A549 (cell line): ENCODE data around the gene PLSCR5. TPM values are rescaled to one million over a fixed set of nuclear protein-coding genes. Genes with fewer than 3 reads are reported as not detected.

Source experiments
- ATAC-seq, 2 experiments: fragments of 200-7000 bp in 1 of 2; fragments of >200 bp in 1 of 2; cut with Nextera tagmentation in 1 of 2; cut with Tn5 transposase in 1 of 2; 3 replicates each; pipeline versions ENCODE4 v1.8.0 to v1.9.1; 2018 to 2020; ENCODE audit warnings: mild to moderate bottlenecking in 1 of 2, moderate library complexity in 1 of 2
- CTCF ChIA-PET: fragments of 300-600 bp; sonication (Branson Sonifier 250); formaldehyde crosslinking; extraction: SDS; loops from one replicate; lab custom pipeline; 2021; ENCODE audit warnings: antibody characterized with exemption, inconsistent platforms; lab: Yijun Ruan, JAX
- POLR2A ChIA-PET: fragments of 350-600 bp; formaldehyde crosslinking; extraction: SDS; loops from one replicate; lab custom pipeline; 2021; ENCODE audit warnings: antibody characterized with exemption, inconsistent platforms; lab: Yijun Ruan, JAX
- DNase-seq, 2 experiments: peaks; one replicate each; pipeline versions ENCODE4 v3.0.0 to v3.0.0-alpha.2; 2011 to 2016; ENCODE audit warnings: low read depth in 1 of 2, low spot score in 1 of 2
- FAIRE-seq: peaks from 2 replicates; lab custom pipeline; 2011; peaks lifted over from hg19 to GRCh38; lab: Jason Lieb, UNC
- H3K27ac ChIP-seq, 2 experiments: fragments of >200 bp; sonication (Bioruptor Twin); formaldehyde crosslinking; 3 replicates each; pipeline ENCODE4 v1.5.1; 2016 to 2017
- H3K4me1 ChIP-seq: fragments of >200 bp; sonication (Bioruptor Twin); formaldehyde crosslinking; 3 replicates; pipeline ENCODE4 v1.6.1; 2016
- H3K4me2 ChIP-seq: fragments of >200 bp; sonication (Bioruptor Twin); formaldehyde crosslinking; 3 replicates; pipeline ENCODE4 v1.6.1; 2016
- H3K4me3 ChIP-seq: fragments of >200 bp; sonication (Bioruptor Twin); formaldehyde crosslinking; 3 replicates; pipeline ENCODE4 v1.5.1; 2016
- H3K9me3 ChIP-seq: fragments of >200 bp; sonication (Bioruptor Twin); formaldehyde crosslinking; 3 replicates; pipeline ENCODE4 v1.6.1; 2016
- ATOH8 ChIP-seq: fragments of 250-450 bp; sonication (Bioruptor Pico); IDR thresholded peaks from 2 replicates; pipeline ENCODE4 v1.5.0; 2020; ENCODE audit warnings: low read depth, mild to moderate bottlenecking, moderate library complexity
- BCL3 ChIP-seq: fragments of >200 bp; sonication (Bioruptor Twin); formaldehyde crosslinking; IDR thresholded peaks from 3 replicates; pipeline ENCODE4 v1.6.1; 2016
- CEBPB ChIP-seq, 2 experiments: fragments of >200 bp in 1 of 2; sonication (Bioruptor Twin) in 1 of 2; formaldehyde crosslinking in 1 of 2; IDR thresholded peaks; 2 replicates each; pipeline ENCODE4 v1.6.1; 2012 to 2016
- CHD2 ChIP-seq: fragments of 150-350 bp; IDR thresholded peaks from 2 replicates; pipeline ENCODE4 v1.6.1; 2014; ENCODE audit warnings: low read length; ENCODE audit not compliant: partially characterized antibody
- ELK1 ChIP-seq: fragments of 150-350 bp; IDR thresholded peaks from 2 replicates; pipeline ENCODE4 v1.6.1; 2014; ENCODE audit warnings: low read depth, mild to moderate bottlenecking, low read length
- FOSB ChIP-seq: fragments of 250-450 bp; sonication (Bioruptor Pico); IDR thresholded peaks from 2 replicates; pipeline ENCODE4 v1.5.0; 2020; ENCODE audit warnings: mild to moderate bottlenecking, moderate library complexity
- FOSL2 ChIP-seq, 2 experiments: fragments of 450-650 bp in 1 of 2; fragments of >200 bp in 1 of 2; sonication (Bioruptor Twin) in 1 of 2; formaldehyde crosslinking; IDR thresholded peaks; 2 replicates each; pipeline versions ENCODE4 v1.5.0 to v1.6.1; 2016 to 2020; ENCODE audit warnings: mild to moderate bottlenecking in 1 of 2, moderate library complexity in 1 of 2
- HMGXB4 ChIP-seq: fragments of 250-450 bp; sonication (Bioruptor Pico); IDR thresholded peaks from 2 replicates; pipeline ENCODE4 v1.5.0; 2021; ENCODE audit warnings: mild to moderate bottlenecking, moderate library complexity, borderline replicate concordance
- HOXA7 ChIP-seq: fragments of 250-450 bp; sonication (Bioruptor Pico); IDR thresholded peaks from 2 replicates; pipeline ENCODE4 v1.5.0; 2020; ENCODE audit warnings: mild to moderate bottlenecking, moderate library complexity
- HOXB13 ChIP-seq: fragments of 250-450 bp; sonication (Bioruptor Pico); IDR thresholded peaks from 2 replicates; pipeline ENCODE4 v1.5.0; 2020; ENCODE audit warnings: low read depth, mild to moderate bottlenecking, moderate library complexity
- HOXB5 ChIP-seq: fragments of 250-450 bp; sonication (Bioruptor Pico); IDR thresholded peaks from 2 replicates; pipeline ENCODE4 v1.5.0; 2020; ENCODE audit warnings: mild to moderate bottlenecking, moderate library complexity
- JUNB ChIP-seq: fragments of >200 bp; sonication (Bioruptor Twin); formaldehyde crosslinking; IDR thresholded peaks from 2 replicates; pipeline ENCODE4 v1.6.1; 2016
- KDM1A ChIP-seq: fragments of 200-600 bp; sonication (generic); IDR thresholded peaks from 2 replicates; pipeline ENCODE4 v1.6.1; 2016; ENCODE audit warnings: low read depth, mild to moderate bottlenecking
- KDM5A ChIP-seq: fragments of 200-600 bp; sonication (generic); IDR thresholded peaks from 2 replicates; pipeline ENCODE4 v1.6.1; 2016; ENCODE audit warnings: antibody characterized with exemption, mild to moderate bottlenecking
- MAFK ChIP-seq: fragments of 450-650 bp; IDR thresholded peaks from 2 replicates; pipeline ENCODE4 v1.6.1; 2014; ENCODE audit not compliant: partially characterized antibody
- NPAS2 ChIP-seq: fragments of 250-450 bp; sonication (Bioruptor Pico); IDR thresholded peaks from 2 replicates; pipeline ENCODE4 v1.8.0; 2022; ENCODE audit warnings: mild to moderate bottlenecking, moderate library complexity, borderline replicate concordance
- PBX3 ChIP-seq: IDR thresholded peaks from 2 replicates; pipeline ENCODE4 v1.6.1; 2012
- POLR2A ChIP-seq: IDR thresholded peaks from 2 replicates; pipeline ENCODE4 v1.6.1; 2012; ENCODE audit warnings: mild to moderate bottlenecking, low read length
- RARB ChIP-seq: fragments of 250-450 bp; sonication (Bioruptor Pico); IDR thresholded peaks from 2 replicates; pipeline ENCODE4 v1.8.0; 2021; ENCODE audit warnings: mild to moderate bottlenecking, moderate library complexity
- RCOR1 ChIP-seq: fragments of 150-350 bp; IDR thresholded peaks from 2 replicates; pipeline ENCODE4 v1.6.1; 2014; ENCODE audit warnings: antibody characterized with exemption, low read length, low read depth
- SMC3 ChIP-seq: fragments of >200 bp; sonication (Bioruptor Twin); formaldehyde crosslinking; IDR thresholded peaks from 3 replicates; pipeline ENCODE4 v1.6.1; 2018; ENCODE audit warnings: inconsistent platforms
- USF2 ChIP-seq: fragments of 450-650 bp; IDR thresholded peaks from 2 replicates; pipeline ENCODE4 v1.6.1; 2014; ENCODE audit warnings: antibody characterized with exemption
- ZFP36 ChIP-seq: fragments of 450-650 bp; IDR thresholded peaks from 2 replicates; pipeline ENCODE4 v1.6.1; 2014; ENCODE audit warnings: borderline replicate concordance; ENCODE audit not compliant: partially characterized antibody
- WGBS: methylation state at CpG from one replicate; pipeline ENCODE4 v1.1.6; 2017; ENCODE audit errors: missing lambda C conversion rate; 5-methylcytosine and 5-hydroxymethylcytosine counted together
- polyA plus RNA-seq, 4 experiments: library from polyadenylated mRNA; depleted of rRNA in 3 of 4; stranded (reverse); fragments of >200 nt; fragmentation: RNase III in 1 of 4; extraction: RNeasy Plus Mini Kit Qiagen cat#74134 plus additional on column Dnase treatment in 1 of 4; gene quantifications; 2 replicates in 3 of 4; 3 replicates in 1 of 4; pipeline ENCODE4 v1.2.3, GENCODE V29; 2011 to 2017

PLSCR5 gene
- polyA plus RNA-seq, 2 of the 4 experiments (the other 2 are of a cell fraction), result not detected

- no peak for DNase-seq
- FAIRE-seq, result no peak
- H3K4me1 ChIP-seq, result no peaks in the 10 kb centered on the region
- POLR2A ChIA-PET, result no interaction called here
- no peak overlapping the region for H3K4me2 ChIP-seq
- ATAC-seq, result no peak
- CTCF ChIA-PET, result interaction anchor here (0.7 kb wide), 1 partner anchor 47 kb away, joined by 3 read pairs; no protein-coding TSS in a partner anchor
- TF ChIP-seq SMC3 (no peak), MAFK (peak; percentile 67), HOXB13 (CRISPR knock-in tag) (no peak)
- no peaks in the 10 kb centered on the region for H3K9me3 ChIP-seq
- H3K4me3 ChIP-seq, result no peak overlapping the region
- WGBS, result 79% methylated on average over 2 of the region's 2 CpGs
- no peak overlapping the region for H3K27ac ChIP-seq
Observed at GRCh38 chr3:146636881-146637280, 31.7 kb upstream of the PLSCR5 start.

- ChIA-PET POLR2A (no interaction called here), CTCF (no interaction called here)
- Histone ChIP-seq H3K4me3 (no peak overlapping the region), H3K4me1 (no peaks in the 10 kb centered on the region), H3K27ac (no peak overlapping the region), H3K9me3 (no peaks in the 10 kb centered on the region), H3K4me2 (no peak overlapping the region)
- TF ChIP-seq NPAS2 (CRISPR knock-in tag), result no peak
- TF ChIP-seq RCOR1, result no peak
- TF ChIP-seq HOXA7 (CRISPR knock-in tag), result no peak
- no peak for DNase-seq
- 42% methylated on average over 2 of the region's 3 CpGs for WGBS
- no peak for FAIRE-seq
- ATAC-seq, result no peak
Observed at GRCh38 chr3:146634346-146634745, 29.2 kb upstream of the PLSCR5 start.

- Histone ChIP-seq H3K27ac (no peak overlapping the region), H3K4me1 (no peaks in the 10 kb centered on the region), H3K4me3 (no peak overlapping the region), H3K9me3 (no peaks in the 10 kb centered on the region), H3K4me2 (no peak overlapping the region)
- ChIA-PET CTCF (interaction anchor here (1.1 to 1.3 kb wide), 3 partner anchors 10 to 34 kb away, joined by 3 to 4 read pairs (median 3); no protein-coding TSS in a partner anchor), POLR2A (no interaction called here)
- TF ChIP-seq USF2 (no peak), ZFP36 (no peak), RARB (CRISPR knock-in tag) (no peak), FOSB (CRISPR knock-in tag) (no peak), JUNB (no peak)
- no peak for DNase-seq
- no peak for ATAC-seq
- no peak for FAIRE-seq
Observed at GRCh38 chr3:146628671-146629070, 23.5 kb upstream of the PLSCR5 start.

- FAIRE-seq (no peak), DNase-seq (no peak), ATAC-seq (no peak)
- Histone ChIP-seq H3K9me3 (no peaks in the 10 kb centered on the region), H3K4me1 (no peaks in the 10 kb centered on the region), H3K4me2 (no peak overlapping the region), H3K27ac (no peak overlapping the region), H3K4me3 (no peak overlapping the region)
- WGBS, result 82% methylated on average over 8 of the region's 8 CpGs
- ChIA-PET POLR2A (no interaction called here), CTCF (interaction anchor here (1.2 kb wide), 1 partner anchor 300 kb away, joined by 3 read pairs; no protein-coding TSS in a partner anchor)
- TF ChIP-seq CEBPB (IDR thresholded peaks at IDR 0.05) (no peak), KDM1A (no peak), ELK1 (no peak), BCL3 (no peak), CHD2 (no peak), HMGXB4 (CRISPR knock-in tag) (no peak), ATOH8 (CRISPR knock-in tag) (no peak), PBX3 (no peak), FOSB (CRISPR knock-in tag) (no peak), FOSL2 (IDR thresholded peaks at IDR 0.05) (no peak), FOSL2 (CRISPR knock-in tag; IDR thresholded peaks at IDR 0.05) (no peak), POLR2A (no peak), KDM5A (no peak), HOXB5 (no peak)
Observed at GRCh38 chr3:146626403-146627122, 21.4 kb upstream of the PLSCR5 start.
